Ovary (tissue), 9 donors: ENCODE measurements around the gene TINAG. TPM values are rescaled to one million over a fixed set of nuclear protein-coding genes. Genes with fewer than 3 reads are reported as not detected.

Experiments
- DNase-seq, 5 donors: peaks; one replicate each; pipeline ENCODE4 v3.0.0-alpha.2; 2019 to 2020
- H3K27ac ChIP-seq, 2 donors: fragments of 200-600 bp; one replicate each; pipeline versions ENCODE4 v1.5.1 to v1.8.0; 2019 to 2022
- H3K27me3 ChIP-seq: fragments of 200-600 bp; one replicate; pipeline ENCODE4 v1.8.0; 2022
- H3K36me3 ChIP-seq: fragments of 200-600 bp; sonication (generic); one replicate; pipeline ENCODE4 v1.5.1; 2019
- H3K4me1 ChIP-seq: one replicate; pipeline ENCODE4 v1.8.1; 2013; ENCODE audit warnings: mild to moderate bottlenecking, moderate library complexity; ENCODE audit not compliant: insufficient read depth
- H3K4me3 ChIP-seq: fragments of 200-600 bp; sonication (generic); one replicate; pipeline ENCODE4 v1.5.1; 2017
- H3K9me3 ChIP-seq, 2 donors: fragments of 200-600 bp in 1 of 2; sonication (generic) in 1 of 2; one replicate each; pipeline versions ENCODE4 v1.5.1 to v1.8.1; 2013 to 2019; ENCODE audit warnings: mild to moderate bottlenecking in 1 of 2, moderate library complexity in 1 of 2
- EP300 ChIP-seq: sonication (generic); formaldehyde crosslinking; IDR thresholded peaks from one replicate; pipeline ENCODE4 v1.6.1; 2017; ENCODE audit warnings: antibody characterized with exemption
- POLR2A ChIP-seq: fragments of 450-650 bp; IDR thresholded peaks from one replicate; pipeline ENCODE4 v1.6.1; 2017; ENCODE audit warnings: antibody characterized with exemption, mild to moderate bottlenecking, moderate library complexity
- WGBS, 3 donors: extraction: QIAGEN DNeasy Blood & Tissue Kit in 1 of 3; methylation state at CpG; one replicate each; pipeline versions ENCODE4 v1.1.5 to v1.1.7; 2013 to 2017; 5-methylcytosine and 5-hydroxymethylcytosine counted together
- intact Hi-C, 4 donors: fragments of 100-400 bp; cut with DNase I; formaldehyde crosslinking; loops; one replicate each; pipeline versions ENCODE4 v1.11.0 to v1.15.1; 2022 to 2023
- polyA plus RNA-seq, 2 donors: library from polyadenylated mRNA; stranded (reverse); fragments of 200-250 nt in 1 of 2; fragments of 350-450 nt in 1 of 2; fragmentation: Illumina TruSeq in 1 of 2; extraction: RNeasy Lipid Tissue Mini Kit (QIAGEN cat#74804) in 1 of 2; gene quantifications; one replicate each; pipeline ENCODE4 v1.2.3, GENCODE V29; 2013 to 2014
- total RNA-seq, 7 donors: library from RNA; depleted of rRNA in 2 of 7; stranded (reverse); fragments of >200 nt in 2 of 7; fragmentation: NEBNext Ultra II Directional in 3 of 7; extraction: Animal tissue kit (Norgen Biotek cat#: 25700) in 3 of 7; gene quantifications; one replicate each; pipeline versions ENCODE4 v1.1.0 to v1.2.4, GENCODE V29; 2016 to 2023
- TF ChIP-seq, protein P1 (sequence below), 3 donors: fragments of 450-650 bp in 2 of 3; fragments of 200-600 bp in 1 of 3; IDR thresholded peaks; one replicate each; pipeline versions ENCODE4 v1.5.1 to v1.8.0; 2016 to 2022; ENCODE audit warnings: antibody characterized with exemption in 3 of 3, mild to moderate bottlenecking in 1 of 3
- donor health status: DM: no; HTN: no; CAD: no; lungs with moderate emphysema.
- donor health status: DM: no; HTN: no; CAD: no.
- donor health status: Bipolar disorder and iron deficiency.
- donor health status: DM: yes; HTN: yes; CAD: no.
- donor health status: DM: no; HTN: no; CAD: no.
- donor health status: DM: yes; HTN: yes; CAD: no.

TINAG gene
- total and polyA plus RNA-seq, 9 donors = not detected

DNA sequence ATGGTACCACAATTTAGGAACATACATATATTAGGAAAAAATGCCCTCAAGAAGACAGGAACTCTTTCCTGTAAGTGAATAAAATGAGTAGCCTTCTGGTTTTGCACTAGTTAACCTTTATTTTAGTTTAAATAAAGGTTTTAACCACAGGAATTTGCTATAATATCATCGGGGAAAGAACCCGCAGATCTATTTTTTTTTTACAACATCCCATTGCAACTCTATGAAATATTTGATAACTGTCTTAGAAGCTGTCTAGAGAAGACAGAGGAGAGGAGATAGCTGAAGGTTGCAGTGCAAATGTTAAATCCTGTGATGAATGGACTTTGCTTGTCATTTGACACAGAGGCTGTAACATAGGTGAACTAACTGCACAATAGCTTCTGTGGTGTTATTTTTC, 69.5 kb downstream of the TINAG start:
- Histone ChIP-seq H3K9me3 (no peaks in the 10 kb centered on the region), H3K27ac (no peak overlapping the region), H3K4me1 (no peaks in the 10 kb centered on the region), H3K4me3 (no peak overlapping the region), H3K36me3 (no peaks in the 10 kb centered on the region), H3K27me3 (no peaks in the 10 kb centered on the region)
- 4 to 28% (median 6%) methylated on average over 2 of the region's 2 CpGs for whole genome bisulfite sequencing, 3 donors
- intact Hi-C loops = no loop called here
- TF ChIP-seq POLR2A = no peak
- TF ChIP-seq EP300 = no peak
- TF ChIP-seq, protein P1, sequence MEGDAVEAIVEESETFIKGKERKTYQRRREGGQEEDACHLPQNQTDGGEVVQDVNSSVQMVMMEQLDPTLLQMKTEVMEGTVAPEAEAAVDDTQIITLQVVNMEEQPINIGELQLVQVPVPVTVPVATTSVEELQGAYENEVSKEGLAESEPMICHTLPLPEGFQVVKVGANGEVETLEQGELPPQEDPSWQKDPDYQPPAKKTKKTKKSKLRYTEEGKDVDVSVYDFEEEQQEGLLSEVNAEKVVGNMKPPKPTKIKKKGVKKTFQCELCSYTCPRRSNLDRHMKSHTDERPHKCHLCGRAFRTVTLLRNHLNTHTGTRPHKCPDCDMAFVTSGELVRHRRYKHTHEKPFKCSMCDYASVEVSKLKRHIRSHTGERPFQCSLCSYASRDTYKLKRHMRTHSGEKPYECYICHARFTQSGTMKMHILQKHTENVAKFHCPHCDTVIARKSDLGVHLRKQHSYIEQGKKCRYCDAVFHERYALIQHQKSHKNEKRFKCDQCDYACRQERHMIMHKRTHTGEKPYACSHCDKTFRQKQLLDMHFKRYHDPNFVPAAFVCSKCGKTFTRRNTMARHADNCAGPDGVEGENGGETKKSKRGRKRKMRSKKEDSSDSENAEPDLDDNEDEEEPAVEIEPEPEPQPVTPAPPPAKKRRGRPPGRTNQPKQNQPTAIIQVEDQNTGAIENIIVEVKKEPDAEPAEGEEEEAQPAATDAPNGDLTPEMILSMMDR (IDR thresholded peaks at IDR 0.05) = no peak
- no peak for DNase-seq

DNA sequence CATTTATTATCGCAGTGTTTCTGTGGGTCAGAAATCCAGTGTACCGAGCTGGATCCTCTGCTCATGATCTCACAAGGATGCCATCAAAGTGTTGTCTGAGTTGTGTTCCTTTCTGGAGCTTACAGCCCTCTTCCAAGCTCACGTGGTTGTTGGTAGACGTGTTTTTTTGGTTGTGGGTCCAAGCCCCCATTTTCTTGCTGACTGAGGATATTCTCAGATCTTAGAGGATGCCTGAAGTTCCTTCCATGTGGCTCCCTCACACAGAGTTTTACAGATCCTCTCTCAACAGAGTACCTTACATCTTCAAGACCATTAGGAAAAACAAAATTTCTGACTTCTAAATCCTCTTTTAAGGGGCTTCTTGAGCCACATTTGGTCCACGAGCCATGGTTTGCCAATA, 78.1 kb downstream of the TINAG start:
- Histone ChIP-seq H3K36me3 (no peaks in the 10 kb centered on the region), H3K27ac (no peak overlapping the region), H3K4me3 (no peak overlapping the region), H3K9me3 (no peaks in the 10 kb centered on the region), H3K4me1 (no peaks in the 10 kb centered on the region), H3K27me3 (no peaks in the 10 kb centered on the region)
- no peak for TF ChIP-seq EP300
- TF ChIP-seq POLR2A = no peak
- TF ChIP-seq, protein P1 (IDR thresholded peaks at IDR 0.05) = no peak
- WGBS, 3 donors = 84 to 91% (median 86%) methylated on average over 5 of the region's 5 CpGs
- intact Hi-C loops = no loop called here
- DNase-seq = no peak

DNA sequence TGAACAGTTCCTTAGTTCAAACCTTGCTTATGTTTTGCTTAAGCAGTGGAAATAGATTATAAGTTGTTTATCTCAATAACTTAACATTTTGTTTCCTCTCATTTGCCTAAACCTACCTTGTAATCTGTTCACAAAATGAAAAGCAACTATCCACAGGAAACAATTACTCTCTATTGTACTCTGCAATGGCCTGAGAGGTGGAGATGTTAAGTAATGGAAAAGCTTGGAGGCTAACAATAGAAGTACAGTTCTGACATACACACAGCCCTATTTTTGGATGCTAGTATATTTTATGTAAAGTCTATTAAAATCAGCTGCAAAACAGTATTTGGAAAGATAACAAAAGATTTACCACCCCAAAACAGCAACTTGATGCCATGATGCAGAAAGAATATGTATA, 82.1 kb downstream of the TINAG start:
- Histone ChIP-seq H3K36me3 (no peaks in the 10 kb centered on the region), H3K4me3 (no peak overlapping the region), H3K4me1 (no peaks in the 10 kb centered on the region), H3K27ac (no peak overlapping the region), H3K9me3 (no peaks in the 10 kb centered on the region), H3K27me3 (no peaks in the 10 kb centered on the region)
- no peak for DNase-seq
- TF ChIP-seq, protein P1 (IDR thresholded peaks at IDR 0.05) = no peak
- no peak for TF ChIP-seq EP300
- TF ChIP-seq POLR2A = no peak
- intact Hi-C loops = no loop called here

DNA sequence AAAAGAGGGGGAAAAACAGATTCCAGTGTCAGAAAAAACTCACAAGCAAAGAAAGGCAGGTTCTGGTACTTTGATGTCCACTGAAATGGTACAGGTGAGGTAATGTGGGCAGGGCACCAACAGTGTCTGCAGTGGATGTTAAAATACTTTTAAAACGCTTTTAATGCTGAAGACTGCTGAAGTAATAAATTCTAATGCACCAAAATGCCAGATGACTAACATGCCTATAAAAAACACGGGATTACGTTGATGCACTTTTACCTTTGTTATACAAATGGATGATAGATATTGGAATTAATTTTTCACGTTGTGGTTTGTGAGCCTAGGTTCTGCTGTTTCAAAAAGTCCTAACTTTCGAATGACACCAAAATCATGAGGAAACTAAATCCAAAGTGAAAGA, 83.3 kb downstream of the TINAG start:
- H3K36me3 ChIP-seq = no peaks in the 10 kb centered on the region
- H3K9me3 ChIP-seq = no peaks in the 10 kb centered on the region
- DNase-seq = no peak
- WGBS, 3 donors = 75 to 80% (median 76%) methylated on average over 5 of the region's 5 CpGs
- TF ChIP-seq EP300 = no peak
- TF ChIP-seq POLR2A = no peak
- TF ChIP-seq, protein P1 (IDR thresholded peaks at IDR 0.05) = no peak
- H3K27ac ChIP-seq = no peak overlapping the region
- H3K4me1 ChIP-seq = no peaks in the 10 kb centered on the region
- H3K4me3 ChIP-seq = no peak overlapping the region
- intact Hi-C loops = no loop called here
- no peaks in the 10 kb centered on the region for H3K27me3 ChIP-seq

DNA sequence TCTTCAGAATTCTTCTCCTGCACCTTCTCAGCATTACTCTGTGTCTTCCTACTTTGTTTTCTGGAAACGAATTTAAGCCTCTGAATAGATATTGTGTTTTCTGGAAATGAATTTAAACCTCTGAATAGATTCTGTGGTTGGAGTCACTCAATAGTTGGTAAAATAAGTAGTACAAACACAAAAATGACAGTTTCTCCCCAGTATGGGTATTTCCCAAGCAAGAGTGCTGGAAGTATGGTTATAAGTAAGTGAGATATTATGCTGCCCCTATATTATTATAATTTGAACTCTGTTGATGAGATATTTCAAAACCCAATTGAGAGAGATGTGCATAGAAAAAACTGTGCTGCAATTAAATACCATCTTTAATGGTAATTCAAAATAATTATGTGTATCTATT, 94.9 kb downstream of the TINAG start:
- intact Hi-C loops = no loop called here
- WGBS, 3 donors = 62 to 75% (median 67%) methylated on average over 1 of the region's 1 CpG
- H3K36me3 ChIP-seq = no peaks in the 10 kb centered on the region
- H3K27ac ChIP-seq = no peak overlapping the region
- no peak overlapping the region for H3K4me3 ChIP-seq
- TF ChIP-seq, protein P1 (IDR thresholded peaks at IDR 0.05) = no peak
- no peak for TF ChIP-seq POLR2A
- TF ChIP-seq EP300 = no peak
- no peaks in the 10 kb centered on the region for H3K27me3 ChIP-seq
- H3K4me1 ChIP-seq = no peaks in the 10 kb centered on the region
- DNase-seq = no peak
- no peaks in the 10 kb centered on the region for H3K9me3 ChIP-seq
